ENCODE data around the gene NALCN. TPM values are rescaled to one million over a fixed set of nuclear protein-coding genes. Genes with fewer than 3 reads are reported as not detected.

The NALCN gene
- total and polyA plus RNA-seq, 2 of the 8 experiments (the other 6 are each of a cell fraction or from before 2014, with no cell fraction given), result 0.26 to 0.54 TPM

GRCh38 chr13:101219609-101220265 is 196.6 kb downstream of the NALCN start:
- Histone ChIP-seq H2AFZ (ENCODE audit: low read length) (no peak overlapping the region), H3K27ac (ENCODE audit: low read depth, low read length) (no peak overlapping the region), H3K56ac (replicated peaks; ENCODE audit: insufficient read length, low read depth, low read length) (no peak overlapping the region), H2BK5ac (ENCODE audit: low read depth, low read length) (no peak overlapping the region), H3K36me3 (ENCODE audit: control insufficient read depth in 2 of 4, insufficient read depth in 4 of 4, low read length in 3 of 4) (no peaks in the 10 kb centered on the region), H3K27me3 (replicated peaks in 1 of 4; ENCODE audit: control insufficient read depth in 3 of 4, extremely low read depth in 1 of 4, insufficient read depth in 3 of 4, low read length in 3 of 4) (no peaks in the 10 kb centered on the region), H4K20me1 (replicated peaks in 1 of 2; ENCODE audit: control insufficient read depth in 1 of 2, insufficient read depth in 2 of 2, low read length in 2 of 2) (no peaks in the 10 kb centered on the region), H3K18ac (ENCODE audit: extremely low read depth, low read length) (no peak overlapping the region), H3K79me2 (ENCODE audit: control insufficient read depth in 1 of 2, insufficient read depth in 2 of 2, low read length in 2 of 2) (no peaks in the 10 kb centered on the region), H4K5ac (ENCODE audit: insufficient read length, low read depth, low read length) (no peak overlapping the region), H3K4me1 (replicated peaks in 1 of 4; ENCODE audit: control insufficient read depth in 3 of 4, insufficient read depth in 4 of 4, low read length in 3 of 4) (no peaks in the 10 kb centered on the region), H3K23me2 (ENCODE audit: low read depth, low read length) (no peaks in the 10 kb centered on the region), H4K91ac (replicated peaks; ENCODE audit: insufficient read length, low read length) (no peak overlapping the region), H3K4ac (replicated peaks; ENCODE audit: insufficient read length, low read depth, low read length) (no peak overlapping the region), H3K4me2 (ENCODE audit: insufficient read depth in 1 of 2, low read depth in 2 of 2, low read length in 2 of 2) (no peak overlapping the region), H2BK120ac (replicated peaks; ENCODE audit: low read depth, low read length) (no peak overlapping the region), H3K9me3 (ENCODE audit: insufficient read depth in 2 of 2, low read depth in 1 of 2, low read length in 1 of 2) (no peaks in the 10 kb centered on the region), H3K4me3 (ENCODE audit: extremely low read depth in 1 of 4, insufficient read depth in 2 of 4, low read depth in 3 of 4, low read length in 4 of 4) (no peak overlapping the region), H3K14ac (ENCODE audit: insufficient read length) (no peak overlapping the region), H4K8ac (ENCODE audit: extremely low read depth, insufficient read depth, low read length) (no peak overlapping the region), H3K9ac (replicated peaks in 1 of 4; ENCODE audit: extremely low read depth in 1 of 4, low read depth in 3 of 4, low read length in 3 of 4) (no peak overlapping the region), H3K79me1 (ENCODE audit: low read depth, low read length) (no peaks in the 10 kb centered on the region), H2BK15ac (ENCODE audit: low read length) (no peak overlapping the region), H2BK20ac (ENCODE audit: low read length) (no peak overlapping the region), H2AK5ac (ENCODE audit: low read depth, low read length) (no peak overlapping the region), H3K23ac (ENCODE audit: insufficient read length) (no peak overlapping the region), H2BK12ac (ENCODE audit: low read depth, low read length) (no peak overlapping the region)
- DNase-seq (ENCODE audit: low read depth in 1 of 2, low spot score in 2 of 2) (no peak), FAIRE-seq (no peak)
- POLR2A ChIA-PET (ENCODE audit: partially characterized antibody), result no interaction called here
- WGBS, 2 experiments (ENCODE audit: extremely low coverage in 1 of 2, insufficient coverage in 1 of 2, insufficient read length in 1 of 2, insufficient replicate concordance in 2 of 2, low coverage in 1 of 2, low lambda C conversion rate in 2 of 2, missing lambda C conversion rate in 1 of 2), result 96% methylated on average over 2 of the region's 2 CpGs; no CpG with 5 or more reads in 1 of the 2 experiments
- CTCF ChIA-PET (ENCODE audit: partially characterized antibody), result no interaction called here
- no peak for TF ChIP-seq SP1 (IDR thresholded peaks at IDR 0.05; ENCODE audit: low read depth, low read length)
- no peak for TF ChIP-seq RNF2 (IDR thresholded peaks at IDR 0.05; ENCODE audit: borderline replicate concordance, low read depth, low read length, missing control alignments, poor library complexity, severe bottlenecking)
- TF ChIP-seq RFX5 (IDR thresholded peaks at IDR 0.05; ENCODE audit: borderline replicate concordance, low read depth, low read length), result no peak
- no peak for TF ChIP-seq RBBP5 (IDR thresholded peaks at IDR 0.05; ENCODE audit: borderline replicate concordance, low read depth, low read length)
- no peak for TF ChIP-seq CREB1 (IDR thresholded peaks at IDR 0.05)
- no peak for TF ChIP-seq SP4 (IDR thresholded peaks at IDR 0.05; ENCODE audit: low read length)
- no peak for TF ChIP-seq KDM5A (IDR thresholded peaks at IDR 0.05; ENCODE audit: low read length)
- no peak for TF ChIP-seq USF2 (IDR thresholded peaks at IDR 0.05; ENCODE audit: low read length)
- no peak for TF ChIP-seq EP300 (IDR thresholded peaks at IDR 0.05; ENCODE audit: borderline replicate concordance in 1 of 2, low read depth in 2 of 2, low read length in 2 of 2)
- no peak for TF ChIP-seq SIRT6 (IDR thresholded peaks at IDR 0.05; ENCODE audit: low read length)
- TF ChIP-seq BACH1 (IDR thresholded peaks at IDR 0.05; ENCODE audit: low read length), result no peak
- no peak for TF ChIP-seq TCF12 (IDR thresholded peaks at IDR 0.05; ENCODE audit: low read depth, low read length)
- no peak for TF ChIP-seq TEAD4 (IDR thresholded peaks at IDR 0.05; ENCODE audit: low read depth, low read length)
- no peak for TF ChIP-seq JUN (IDR thresholded peaks at IDR 0.05; ENCODE audit: low read depth, low read length)

All from H1 (cell line).